OCI-LY7 (cell line): ENCODE data around the gene SLC47A1. TPM values are rescaled to one million over a fixed set of nuclear protein-coding genes. Genes with fewer than 3 reads are reported as not detected.

ENCODE experiments used
- BruUV-seq: library from RNA; stranded (reverse); fragments of 400-500 nt; replicated peaks from 2 replicates; lab custom pipeline; 2021; lab: Mats Ljungman, UMichigan
- CTCF ChIA-PET: fragments of 300-600 bp; sonication (Branson Sonifier 250); formaldehyde crosslinking; loops from one replicate; lab custom pipeline; 2022; ENCODE audit warnings: antibody characterized with exemption; ENCODE audit not compliant: unreplicated experiment; lab: Charles Lee
- POLR2A ChIA-PET: fragments of 300-600 bp; sonication (Branson Sonifier 250); formaldehyde crosslinking; loops from one replicate; lab custom pipeline; 2022; ENCODE audit warnings: antibody characterized with exemption; lab: Charles Lee
- DNase-seq: peaks from one replicate; pipeline ENCODE4 v3.0.0-alpha.2; 2015; ENCODE audit warnings: low spot score
- H2AFZ ChIP-seq: fragments of 200-600 bp; sonication (generic), shearing (Covaris generic); 2 replicates; pipeline ENCODE4 v1.6.1; 2014; ENCODE audit warnings: mild to moderate bottlenecking, antibody characterized with exemption, low read length, moderate library complexity
- H3K27ac ChIP-seq: fragments of 200-600 bp; sonication (generic); 2 replicates; pipeline ENCODE4 v1.5.1; 2014; ENCODE audit warnings: mixed run types, low read depth, mild to moderate bottlenecking, moderate library complexity, low read length, inconsistent platforms; ENCODE audit not compliant: poor library complexity, severe bottlenecking
- H3K36me3 ChIP-seq: fragments of 200-600 bp; sonication (generic); 2 replicates; pipeline ENCODE4 v1.6.1; 2014; ENCODE audit warnings: mild to moderate bottlenecking, antibody characterized with exemption, low read length, moderate library complexity, mixed read lengths; ENCODE audit not compliant: insufficient read depth
- H3K4me1 ChIP-seq: fragments of 200-600 bp; sonication (generic); 2 replicates; pipeline ENCODE4 v1.5.1; 2014; ENCODE audit warnings: mild to moderate bottlenecking, low read length; ENCODE audit not compliant: insufficient read depth, poor library complexity, severe bottlenecking
- H3K4me2 ChIP-seq: fragments of 200-600 bp; sonication (generic); 2 replicates; pipeline ENCODE4 v1.6.1; 2014; ENCODE audit warnings: mild to moderate bottlenecking, low read length
- H3K4me3 ChIP-seq: fragments of 200-600 bp; sonication (generic); 2 replicates; pipeline ENCODE4 v1.5.1; 2014; ENCODE audit warnings: mild to moderate bottlenecking, low read depth, low read length; ENCODE audit not compliant: poor library complexity, severe bottlenecking
- H3K79me2 ChIP-seq: fragments of 200-600 bp; sonication (generic); 2 replicates; pipeline ENCODE4 v1.6.1; 2016; ENCODE audit warnings: low read depth, mild to moderate bottlenecking, low read length, moderate library complexity, mixed read lengths; ENCODE audit not compliant: insufficient read depth
- H3K9me2 ChIP-seq: fragments of 200-600 bp; sonication (generic); 2 replicates; pipeline ENCODE4 v1.6.1; 2016; ENCODE audit warnings: mild to moderate bottlenecking, low read length, mixed read lengths; ENCODE audit not compliant: insufficient read depth
- H3K9me3 ChIP-seq: fragments of 200-600 bp; sonication (generic); 2 replicates; pipeline ENCODE4 v1.6.1; 2014; ENCODE audit warnings: mild to moderate bottlenecking, mixed run types, low read length, mixed read lengths
- H4K20me1 ChIP-seq: fragments of 200-600 bp; sonication (generic); 2 replicates; pipeline ENCODE4 v1.6.1; 2014; ENCODE audit warnings: mild to moderate bottlenecking, antibody characterized with exemption, low read length, moderate library complexity, mixed read lengths; ENCODE audit not compliant: insufficient read depth
- CTCF ChIP-seq: fragments of 200-600 bp; sonication (generic); conservative IDR thresholded peaks from 2 replicates; pipeline ENCODE4 v1.5.1; 2014; ENCODE audit warnings: mild to moderate bottlenecking, antibody characterized with exemption, low read length, moderate library complexity, mixed read lengths
- EZH2phosphoT487 ChIP-seq: fragments of 200-600 bp; sonication (generic); IDR thresholded peaks from 2 replicates; pipeline ENCODE4 v1.6.1; 2018; ENCODE audit warnings: low read depth, borderline replicate concordance, mild to moderate bottlenecking, mixed run types, antibody characterized with exemption, low read length, moderate library complexity, mixed read lengths
- intact Hi-C: fragments of 100-400 bp; cut with micrococcal nuclease; formaldehyde crosslinking; loops from one replicate; pipeline ENCODE4 v1.10.0; 2022; ENCODE audit not compliant: unreplicated experiment
- total RNA-seq, 2 experiments: library from RNA; depleted of rRNA in 1 of 2; stranded (reverse); fragments of >200 nt in 1 of 2; shearing (Covaris generic) in 1 of 2; gene quantifications; 2 replicates each; pipeline ENCODE4 v1.2.3, GENCODE V29; 2014 to 2022

Gene SLC47A1
- total RNA-seq, 2 experiments from 2014 or later, result not detected

- Histone ChIP-seq H3K79me2 (no peaks in the 10 kb centered on the region), H3K27ac (no peak overlapping the region), H3K4me3 (no peak overlapping the region), H3K36me3 (no peaks in the 10 kb centered on the region), H3K9me2 (no peaks in the 10 kb centered on the region), H4K20me1 (no peaks in the 10 kb centered on the region), H3K4me2 (no peak overlapping the region), H3K9me3 (no peaks in the 10 kb centered on the region), H2AFZ (no peak overlapping the region), H3K4me1 (peaks cover 20% of the 10 kb centered on the region)
- ChIA-PET POLR2A (interaction anchor here (0.8 kb wide), 1 partner anchor 8 kb away, joined by 3 read pairs; no protein-coding TSS in a partner anchor), CTCF (no interaction called here)
- no peak for TF ChIP-seq CTCF
- TF ChIP-seq EZH2phosphoT487, result no peak
- no peak for DNase-seq
- intact Hi-C loops, result no loop called here
- BruUV-seq, result no TSS peak
Observed at GRCh38 chr17:19565817-19566575, 32.3 kb downstream of the SLC47A1 start.

GRCh38 chr17:19567216-19568015, 33.8 kb downstream of the SLC47A1 start:
- Histone ChIP-seq H3K9me3 (no peaks in the 10 kb centered on the region), H3K27ac (no peak overlapping the region), H3K4me2 (no peak overlapping the region), H3K4me1 (peaks cover 20% of the 10 kb centered on the region), H3K36me3 (no peaks in the 10 kb centered on the region), H2AFZ (no peak overlapping the region), H3K4me3 (no peak overlapping the region), H3K9me2 (no peaks in the 10 kb centered on the region), H4K20me1 (no peaks in the 10 kb centered on the region), H3K79me2 (no peaks in the 10 kb centered on the region)
- TF ChIP-seq EZH2phosphoT487 (no peak), CTCF (peak; percentile 30; the same call in 1 of the 2 replicates)
- BruUV-seq, result no TSS peak
- POLR2A ChIA-PET, result no interaction called here
- DNase-seq, result no peak
- intact Hi-C loops, result no loop called here
- CTCF ChIA-PET, result no interaction called here
